GM19372 (cell line): ENCODE results near the gene NPEPL1.

Experiments used
- ATAC-seq: cut with Tn5 transposase; IDR thresholded peaks from one replicate; pipeline ENCODE4 v1.9.1; 2021; ENCODE audit warnings: mild to moderate bottlenecking, low read depth, moderate library complexity; ENCODE audit not compliant: unreplicated experiment

NPEPL1 gene

DNA sequence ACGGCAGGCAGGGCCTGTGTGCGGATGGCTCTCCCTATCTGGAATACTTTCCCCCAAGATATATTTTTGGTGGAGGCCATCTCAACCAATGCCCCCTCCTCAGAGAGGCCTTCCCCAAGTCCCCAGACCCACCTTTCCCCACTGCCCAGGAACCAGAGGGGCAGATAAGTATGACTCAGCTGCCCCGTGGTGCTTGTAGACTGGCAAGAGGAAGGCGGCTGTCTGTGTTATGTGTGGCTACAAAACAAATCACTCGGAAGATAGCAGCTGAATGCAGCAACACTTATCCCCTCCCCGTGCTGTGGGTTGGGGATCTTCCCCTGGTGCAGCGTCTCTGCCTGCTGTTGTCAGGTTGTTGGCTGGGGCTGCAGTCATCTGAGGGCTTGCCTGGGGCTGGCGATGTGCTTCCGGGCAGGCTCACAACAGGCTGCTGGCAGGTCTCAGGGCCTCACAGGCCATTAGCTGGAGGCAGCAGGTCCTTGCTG, 7.1 kb downstream of the NPEPL1 start:
- no peak for ATAC-seq

DNA sequence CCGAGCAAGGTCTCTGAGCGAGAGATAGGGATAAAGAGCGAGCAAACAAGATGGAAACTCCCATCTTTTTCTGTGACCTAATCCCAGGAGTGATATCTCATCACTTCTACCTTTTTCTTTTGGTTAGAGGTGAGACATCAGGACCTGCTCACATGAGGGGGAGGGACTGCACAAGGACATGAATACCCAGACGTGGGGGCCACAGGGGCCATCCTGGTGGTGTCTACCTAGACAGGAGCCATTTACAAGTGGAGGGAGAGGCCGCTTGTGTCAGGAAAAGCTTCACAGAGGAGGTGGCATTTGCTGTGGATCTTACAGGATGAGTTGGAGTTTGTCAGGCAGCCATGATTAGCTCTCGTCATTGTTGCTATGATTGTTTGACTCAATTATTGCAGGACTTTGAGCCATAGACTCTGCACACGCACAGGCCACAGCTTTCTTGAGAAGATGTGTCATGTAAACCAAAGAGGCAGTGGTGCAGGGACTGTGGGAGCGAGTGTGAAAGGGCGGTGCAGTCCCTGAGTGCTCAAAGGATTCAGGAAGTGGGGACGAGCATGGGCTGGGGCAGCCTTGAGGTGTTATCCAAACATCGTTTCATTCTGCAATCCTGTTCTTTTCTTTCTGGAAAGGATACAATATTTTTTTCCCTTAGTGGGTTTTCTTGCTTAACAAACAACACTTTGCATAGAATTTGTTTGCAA, 7.7 kb downstream of the NPEPL1 start:
- ATAC-seq: no peak

DNA sequence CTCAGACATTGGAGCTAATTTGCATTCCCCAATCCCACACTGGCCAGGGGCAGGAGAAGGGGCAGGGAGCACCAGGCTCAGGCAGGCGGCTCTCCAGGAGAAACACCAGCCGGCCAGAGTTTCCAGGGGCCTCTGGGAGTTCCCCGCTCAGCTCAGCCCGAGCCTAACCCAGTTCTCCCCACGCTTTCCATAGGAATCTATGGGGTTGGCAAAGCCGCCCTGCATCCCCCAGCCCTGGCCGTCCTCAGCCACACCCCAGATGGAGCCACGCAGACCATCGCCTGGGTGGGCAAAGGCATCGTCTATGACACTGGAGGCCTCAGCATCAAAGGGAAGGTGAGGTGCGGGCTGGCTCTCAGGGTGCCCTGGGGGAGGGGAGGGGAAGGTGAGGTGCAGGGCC, 8.2 kb downstream of the NPEPL1 start:
- no peak for ATAC-seq

DNA sequence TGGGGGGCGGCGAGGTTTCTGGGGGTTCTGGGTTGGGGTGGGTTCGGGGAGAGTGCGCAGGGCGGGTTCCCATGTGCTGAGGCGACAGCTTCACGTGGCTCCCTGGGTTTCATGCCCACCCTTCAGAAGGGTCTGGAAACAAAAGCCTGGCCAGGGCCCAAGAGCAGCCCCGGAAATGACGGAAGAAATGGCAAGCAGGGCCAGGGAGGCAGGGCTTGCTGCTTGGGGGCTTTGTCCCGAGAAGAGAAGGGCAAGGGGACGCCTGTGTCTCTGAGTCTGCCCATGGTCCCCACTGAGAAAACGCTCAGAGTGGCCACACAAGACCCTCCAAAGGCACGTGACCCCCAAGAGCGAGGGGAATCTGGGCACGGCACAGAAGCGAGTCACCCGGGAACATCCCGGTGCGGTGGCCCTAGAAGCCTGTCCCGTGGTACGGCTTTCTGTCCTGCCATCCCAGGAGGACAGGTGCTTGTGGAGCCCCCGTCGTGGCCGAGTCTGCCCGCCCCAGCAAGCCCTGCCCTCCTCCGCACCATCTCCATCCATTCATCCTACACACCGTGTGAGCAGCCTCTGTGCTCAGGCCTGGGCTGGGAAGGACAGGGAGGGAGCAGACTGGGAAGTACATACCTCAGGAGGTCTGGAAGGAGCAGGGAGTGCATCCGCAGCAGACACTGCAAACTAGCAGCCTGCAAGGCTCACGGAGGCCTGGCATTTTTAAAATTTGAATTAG, 9.0 kb downstream of the NPEPL1 start:
- no peak for ATAC-seq

DNA sequence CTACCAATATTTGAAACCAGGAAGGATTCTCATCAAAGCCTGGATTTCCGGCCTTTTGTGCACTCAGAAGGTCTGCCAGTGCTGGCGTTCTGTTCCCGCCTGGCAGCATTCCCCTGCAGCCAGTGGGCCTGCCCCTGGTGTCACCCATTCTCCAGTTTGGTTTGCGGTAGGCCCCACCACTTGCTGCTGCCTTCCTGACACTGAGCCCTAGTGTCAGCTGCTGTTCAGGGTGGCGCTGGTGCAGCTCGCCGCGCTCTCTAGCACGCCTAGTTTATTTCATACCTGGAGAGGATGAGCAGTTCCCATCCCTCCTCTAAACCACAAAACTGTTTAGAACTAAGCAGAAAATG, 9.5 kb downstream of the NPEPL1 start:
- no peak for ATAC-seq

DNA sequence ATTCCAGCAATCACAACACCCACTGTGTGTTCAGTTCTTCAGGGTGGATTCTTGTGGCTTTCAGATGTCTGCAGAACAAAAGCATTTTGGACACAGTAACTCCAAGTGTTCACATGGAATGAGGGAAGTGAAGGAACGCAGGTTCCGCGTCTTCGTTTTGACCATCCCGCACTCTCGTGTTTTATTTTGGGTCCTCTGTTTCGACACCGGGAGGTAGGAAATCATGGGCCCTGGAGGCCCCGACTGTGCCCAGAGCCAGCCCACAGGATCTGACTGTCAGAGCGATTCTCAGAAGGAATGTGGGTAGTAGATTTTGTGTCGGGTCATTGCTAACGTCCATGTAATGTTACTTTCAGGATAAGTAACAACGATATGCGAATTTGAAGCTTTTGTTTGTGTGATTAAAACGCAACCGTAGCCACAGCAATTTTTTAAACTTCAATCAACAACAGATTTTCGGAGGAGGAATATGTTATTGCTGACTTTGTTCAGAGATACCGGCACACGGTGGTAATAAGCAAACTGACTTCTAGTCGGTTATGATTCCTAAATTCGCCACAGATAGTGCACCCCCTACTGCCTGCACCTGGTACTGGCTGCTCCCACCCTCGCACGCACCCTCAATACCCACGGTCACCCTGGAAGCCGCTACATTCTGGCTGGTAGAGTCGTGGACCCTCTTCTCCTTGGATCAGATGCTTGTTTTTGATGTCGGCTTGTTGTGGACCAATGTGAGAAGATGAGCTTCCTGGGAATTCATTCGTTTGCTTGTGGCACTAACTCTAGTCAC, 10.5 kb downstream of the NPEPL1 start:
- no peak for ATAC-seq

DNA sequence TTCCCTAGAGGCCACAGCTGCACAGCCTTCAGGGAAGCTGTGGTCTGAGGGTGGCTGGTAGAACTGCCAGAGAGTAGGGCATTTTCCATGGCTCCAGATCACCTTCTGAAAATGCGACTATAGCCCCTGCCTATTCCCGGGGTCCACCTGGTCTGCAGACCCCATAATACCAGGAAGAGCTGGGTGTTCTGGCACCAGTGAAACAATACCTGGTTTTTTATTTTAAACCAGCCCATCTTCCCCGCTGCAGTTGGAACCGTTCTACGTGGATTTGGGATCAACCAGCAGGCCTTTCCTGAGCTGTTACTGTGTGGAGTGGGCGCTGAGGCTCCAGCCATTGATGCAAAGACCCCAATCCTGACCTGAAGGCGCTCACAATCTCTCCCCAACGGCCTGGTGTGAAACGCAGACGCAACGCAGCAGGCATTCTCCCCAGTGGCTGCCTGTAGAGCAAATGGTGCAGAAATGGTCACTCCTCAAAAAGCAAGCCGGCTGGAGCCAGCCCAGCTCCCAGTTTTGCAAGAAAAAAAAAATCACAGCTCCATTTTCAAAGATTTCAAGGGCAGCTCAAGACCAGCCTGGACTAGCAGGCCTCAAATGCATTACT, 11.3 kb downstream of the NPEPL1 start:
- no peak for ATAC-seq

DNA sequence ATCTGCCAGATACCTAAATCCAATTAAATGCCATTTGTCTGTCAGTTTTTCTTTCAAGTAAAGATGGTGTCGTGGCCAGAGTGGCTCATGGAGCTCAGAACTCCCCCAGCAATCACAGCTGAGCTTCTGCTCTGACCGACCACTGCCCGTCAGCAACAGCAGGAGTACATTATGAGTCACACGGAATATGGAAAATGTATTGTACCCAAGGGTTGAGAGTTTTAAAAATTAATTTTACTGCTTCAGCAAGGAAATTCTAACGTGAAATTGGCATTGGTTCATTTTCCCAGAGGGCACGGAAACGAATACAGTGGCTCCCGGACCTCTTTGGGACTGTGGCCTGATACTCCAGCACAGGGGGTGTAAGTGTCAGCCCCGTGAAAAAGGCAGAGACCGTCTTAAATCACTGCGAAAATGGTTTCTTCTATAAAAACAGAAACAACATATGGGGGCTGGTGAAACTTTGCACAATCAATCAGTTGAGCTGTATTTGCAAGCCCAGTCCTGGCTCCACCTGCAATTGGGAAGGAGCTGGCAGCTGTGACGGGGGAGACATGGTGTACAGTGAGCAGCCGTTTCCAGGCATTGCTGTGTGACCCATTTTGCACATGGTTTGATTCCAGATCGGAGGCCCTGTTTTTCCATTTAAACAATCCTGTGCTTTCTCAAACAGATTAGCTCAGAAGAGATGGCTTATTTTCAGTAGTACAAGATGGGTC, 12.8 kb downstream of the NPEPL1 start:
- no peak for ATAC-seq

DNA sequence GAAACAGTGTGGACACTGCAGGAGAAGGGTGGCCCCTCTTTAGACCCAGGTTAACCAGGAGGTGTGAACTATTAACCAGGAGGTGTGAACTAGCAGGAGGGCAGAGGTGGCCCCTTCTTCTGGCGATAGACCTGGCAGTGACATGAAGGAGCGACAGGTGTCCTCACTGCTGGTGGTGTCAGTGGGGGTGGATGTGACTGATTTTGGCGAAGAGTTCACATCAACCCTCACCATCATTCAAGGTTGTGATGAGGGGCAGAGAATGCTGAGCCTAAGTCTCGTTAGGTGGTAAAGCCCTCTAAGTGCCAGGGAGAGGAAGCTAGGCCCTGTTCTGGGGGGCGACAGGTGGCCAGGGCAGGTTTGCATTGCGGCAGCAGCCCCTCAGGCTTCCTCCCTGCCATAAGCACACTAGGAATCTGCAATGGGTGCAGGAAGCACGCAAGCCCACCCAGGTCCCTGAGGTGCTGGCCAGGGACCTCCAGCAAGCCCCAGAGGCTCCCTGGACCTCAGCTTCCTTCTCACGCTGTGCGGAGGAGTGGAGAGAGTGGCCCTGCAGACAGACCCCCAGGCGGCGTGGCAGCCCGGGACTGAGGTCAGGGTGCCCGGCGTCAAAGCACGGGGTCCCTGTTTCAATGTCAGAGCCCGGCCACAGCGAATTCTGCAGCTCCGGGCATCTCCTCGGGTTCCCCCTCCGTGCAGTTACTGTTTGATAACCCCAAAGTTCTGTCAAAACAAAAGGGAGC, 13.7 kb downstream of the NPEPL1 start:
- no peak for ATAC-seq

DNA sequence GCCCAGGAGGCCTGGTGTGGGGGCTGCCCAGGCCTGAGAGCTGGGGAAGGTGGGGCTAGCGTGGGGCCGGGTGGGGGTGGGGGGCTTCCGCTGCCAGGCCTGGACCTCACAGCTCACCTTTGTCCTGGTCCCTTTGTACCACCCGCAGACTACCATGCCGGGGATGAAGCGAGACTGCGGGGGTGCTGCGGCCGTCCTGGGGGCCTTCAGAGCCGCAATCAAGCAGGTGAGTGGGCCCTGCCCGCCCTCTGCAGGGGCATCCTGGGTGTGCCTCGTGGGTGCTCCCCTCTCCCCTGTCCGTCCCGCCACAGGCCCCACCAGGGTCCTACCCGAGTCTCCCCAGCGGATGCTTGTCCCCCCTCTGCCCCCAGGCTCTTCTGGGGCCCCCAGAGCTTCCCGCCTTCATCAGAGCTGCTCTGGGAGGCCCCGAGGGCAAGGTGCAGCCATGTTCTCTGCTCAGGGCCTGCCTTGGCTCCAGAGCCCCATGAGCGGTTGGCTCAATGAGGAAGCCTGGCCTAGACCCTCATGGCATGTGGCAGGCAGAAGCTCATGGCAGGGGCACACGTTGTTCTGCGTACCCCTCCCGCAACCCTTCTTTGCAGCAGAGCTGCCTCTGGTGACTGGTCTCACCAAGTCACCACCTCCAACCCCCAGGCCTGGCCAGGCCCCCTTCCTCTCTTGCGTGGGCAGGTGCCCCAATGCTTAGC, 14.5 kb downstream of the NPEPL1 start:
- no peak for ATAC-seq

DNA sequence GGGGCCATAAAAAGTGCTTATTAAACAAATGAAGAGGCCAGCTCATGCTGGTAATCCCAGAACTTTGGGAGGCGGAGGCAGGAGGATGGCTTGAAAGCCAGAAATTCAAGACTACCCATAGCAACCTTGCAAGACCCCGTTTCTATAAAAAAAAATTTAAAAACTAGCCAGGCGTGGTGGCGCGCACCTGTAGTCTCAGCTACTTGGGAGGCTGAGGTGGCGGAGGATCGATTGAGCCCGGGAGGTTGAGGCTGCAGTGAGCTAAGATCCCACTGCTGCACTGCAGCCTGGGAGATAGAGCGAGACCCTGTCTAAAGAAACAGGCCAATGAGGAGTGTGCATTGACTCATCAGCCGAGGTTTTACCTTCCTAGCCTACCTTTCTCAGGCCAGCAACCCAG, 15.2 kb downstream of the NPEPL1 start:
- ATAC-seq: no peak

DNA sequence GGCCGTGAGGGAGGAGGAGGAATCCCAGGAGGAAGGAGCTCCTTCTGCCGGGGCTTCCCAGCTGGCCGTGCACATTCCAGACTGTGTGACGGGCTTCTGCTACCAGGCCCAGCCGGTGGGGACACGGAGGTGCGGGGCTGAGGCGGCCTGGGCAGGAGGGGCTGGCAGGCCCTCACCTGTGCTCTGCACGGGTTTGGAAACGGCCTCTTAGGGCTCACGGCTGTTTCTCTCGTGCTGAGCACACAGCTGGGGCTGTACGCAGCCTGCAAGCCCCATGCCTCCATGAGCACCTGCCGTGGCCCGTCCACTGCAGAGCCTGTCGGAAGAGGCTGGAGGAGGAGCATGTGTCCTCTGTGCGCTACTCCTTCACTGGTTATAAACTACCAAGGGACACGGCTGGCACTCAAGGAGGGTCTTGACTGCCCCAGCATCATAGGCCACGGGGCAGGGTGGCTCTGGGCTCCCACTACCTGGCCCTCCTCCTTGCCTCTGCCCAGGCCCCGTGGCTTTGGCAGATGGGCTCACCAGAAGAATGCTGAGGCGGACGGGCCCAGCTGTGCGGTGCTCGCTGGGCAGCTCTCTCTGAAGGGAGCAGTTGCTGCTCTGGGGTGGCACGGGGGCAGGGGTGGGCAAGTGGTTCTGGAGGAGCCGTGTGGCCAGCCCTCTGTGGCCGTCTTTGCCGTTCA, 15.8 kb downstream of the NPEPL1 start:
- ATAC-seq: no peak

DNA sequence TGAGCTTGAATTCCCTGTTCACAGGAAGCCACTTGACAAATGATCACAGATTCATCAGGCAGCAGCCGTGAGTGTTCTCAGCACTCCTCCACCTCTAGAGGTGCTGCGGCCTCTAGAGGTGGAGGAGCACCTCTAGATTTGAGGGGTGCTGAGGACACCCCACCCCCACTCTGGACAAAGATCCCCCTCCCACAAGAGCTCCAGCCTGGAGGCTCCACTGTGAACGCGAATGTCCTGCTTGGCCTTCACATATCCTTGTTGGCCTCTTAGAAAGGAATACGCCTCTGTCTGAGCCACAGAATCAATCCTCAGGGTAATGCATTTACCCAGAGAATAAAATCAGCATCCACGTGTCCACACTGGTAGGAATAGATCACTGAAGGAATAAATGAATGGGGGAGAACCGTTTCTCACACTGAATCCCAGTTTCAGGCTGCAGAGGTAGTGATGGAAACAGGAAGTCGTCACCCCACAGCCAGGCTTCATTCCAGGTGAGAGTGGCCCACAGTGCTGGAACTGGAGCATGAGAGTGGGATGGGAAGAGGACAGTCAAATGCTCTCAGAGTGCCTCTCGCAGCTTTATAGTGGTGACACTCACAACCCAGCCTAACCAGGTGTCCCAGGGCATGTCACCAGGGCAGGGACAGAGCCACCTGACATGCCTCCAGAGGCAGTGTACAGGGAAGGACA, 16.6 kb downstream of the NPEPL1 start:
- ATAC-seq: no peak

DNA sequence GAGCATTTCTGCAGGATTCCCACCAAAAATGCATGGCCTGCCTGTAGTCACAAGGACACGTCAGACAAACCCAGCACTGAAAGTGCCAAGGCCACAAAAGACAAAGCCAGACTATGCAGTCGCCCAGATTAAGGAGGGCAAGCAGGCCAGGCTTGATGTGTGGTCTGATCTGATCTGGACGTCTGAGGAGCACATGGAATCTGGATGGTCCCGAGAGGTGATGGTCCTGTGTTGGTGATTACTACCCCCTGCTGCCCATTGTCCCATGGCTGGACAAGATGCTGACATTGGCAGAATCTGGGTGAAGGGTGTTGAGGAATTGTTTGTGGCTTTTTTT, 17.1 kb downstream of the NPEPL1 start:
- ATAC-seq: no peak

DNA sequence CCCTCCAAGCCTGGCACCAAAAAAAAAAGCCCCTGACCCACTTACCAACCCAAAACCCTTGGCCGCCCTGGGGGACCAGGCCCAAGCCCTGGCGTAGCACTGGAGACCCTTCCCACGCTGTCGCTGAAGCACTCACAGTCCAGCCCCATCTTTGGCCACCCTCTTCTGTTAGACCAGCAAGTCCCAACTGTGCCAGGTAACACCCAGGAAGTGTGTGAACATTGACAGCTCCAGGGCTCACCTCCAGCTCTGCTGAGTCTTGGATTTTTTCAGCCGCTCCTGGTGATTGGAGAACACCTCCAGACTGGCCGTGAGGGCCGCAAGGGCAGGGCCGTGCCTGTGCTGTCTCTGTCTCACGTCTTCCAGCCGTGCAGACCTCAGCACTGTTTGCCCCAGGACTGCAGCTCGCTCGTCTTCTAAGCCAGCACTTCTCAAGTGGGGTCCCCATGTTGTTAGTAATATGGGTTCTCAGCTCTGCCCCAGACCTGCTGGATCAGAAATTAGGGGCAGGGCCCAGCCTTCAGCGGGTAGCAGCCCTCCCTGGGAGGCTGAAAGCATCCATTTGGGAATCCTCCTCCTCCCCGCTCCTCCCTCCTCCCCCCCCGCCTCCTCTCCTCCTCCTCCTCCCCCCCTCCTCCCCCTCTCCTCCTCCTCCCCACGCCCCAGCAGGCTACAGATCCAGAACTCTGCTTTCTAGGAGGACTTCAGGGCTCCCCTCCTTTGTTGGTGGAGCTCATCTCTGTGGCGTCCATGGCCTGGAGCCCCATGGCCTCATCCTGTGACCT, 18.1 kb downstream of the NPEPL1 start:
- ATAC-seq: no peak

DNA sequence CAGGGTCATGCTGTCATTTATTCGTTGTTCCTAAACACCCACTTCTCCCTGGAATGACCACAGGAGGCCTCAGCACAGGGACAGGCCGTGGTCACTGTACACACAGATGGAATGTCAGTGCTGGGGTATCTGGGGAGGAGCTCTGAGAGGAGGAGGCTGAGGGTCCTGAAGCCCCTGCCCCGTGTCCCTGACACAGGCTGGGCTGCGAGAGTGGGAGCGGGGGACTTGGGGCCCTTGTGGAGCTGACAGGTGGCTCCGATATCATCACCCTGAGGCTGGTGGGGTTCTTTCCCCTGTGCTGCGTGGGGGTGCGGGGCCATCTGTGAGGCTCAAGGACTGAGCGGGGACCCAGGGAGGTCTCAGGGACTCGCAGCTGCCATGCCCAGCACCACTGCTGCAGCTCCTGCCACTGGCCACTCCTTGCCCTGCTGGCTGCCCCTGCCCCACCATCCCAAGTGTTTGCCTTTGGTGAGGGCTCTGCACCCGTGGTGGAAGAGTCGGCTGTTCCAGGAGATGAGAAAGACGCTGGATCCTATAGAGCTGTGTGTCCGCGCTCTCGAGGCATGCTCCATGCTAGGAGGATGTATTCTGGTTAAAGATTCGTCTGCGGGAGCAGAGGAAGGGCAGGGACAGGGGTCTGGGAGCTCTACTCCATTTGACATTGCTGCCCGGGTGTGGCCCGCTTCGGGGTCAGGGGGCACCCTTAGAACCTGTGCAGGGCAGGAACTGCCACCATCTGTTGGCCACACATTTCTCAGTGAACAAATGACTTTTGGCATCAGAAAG, 18.9 kb downstream of the NPEPL1 start:
- ATAC-seq: no peak
